ENCODE results near the gene HOXA6.

The HOXA6 gene

DNA sequence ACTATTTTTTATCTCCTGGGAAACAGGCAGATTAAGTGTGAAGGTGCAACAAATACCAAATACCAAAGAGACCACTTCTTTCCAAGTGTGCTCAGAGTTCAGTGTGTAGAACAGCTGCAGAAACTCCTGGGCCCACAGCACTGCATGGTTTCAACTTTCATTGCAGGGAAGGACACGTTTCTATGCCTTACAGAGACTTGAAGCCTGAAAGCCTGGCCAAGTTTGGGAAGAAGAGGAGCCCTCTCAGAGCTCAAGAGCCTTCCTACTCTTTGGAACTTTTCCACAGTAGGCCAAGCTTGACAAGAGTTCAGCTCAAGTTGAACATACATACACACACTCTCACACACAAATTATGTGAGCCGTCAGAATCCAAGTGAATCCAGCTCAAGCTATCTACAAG, 19.5 kb downstream of the HOXA6 start:
- TF ChIP-seq, protein P1, sequence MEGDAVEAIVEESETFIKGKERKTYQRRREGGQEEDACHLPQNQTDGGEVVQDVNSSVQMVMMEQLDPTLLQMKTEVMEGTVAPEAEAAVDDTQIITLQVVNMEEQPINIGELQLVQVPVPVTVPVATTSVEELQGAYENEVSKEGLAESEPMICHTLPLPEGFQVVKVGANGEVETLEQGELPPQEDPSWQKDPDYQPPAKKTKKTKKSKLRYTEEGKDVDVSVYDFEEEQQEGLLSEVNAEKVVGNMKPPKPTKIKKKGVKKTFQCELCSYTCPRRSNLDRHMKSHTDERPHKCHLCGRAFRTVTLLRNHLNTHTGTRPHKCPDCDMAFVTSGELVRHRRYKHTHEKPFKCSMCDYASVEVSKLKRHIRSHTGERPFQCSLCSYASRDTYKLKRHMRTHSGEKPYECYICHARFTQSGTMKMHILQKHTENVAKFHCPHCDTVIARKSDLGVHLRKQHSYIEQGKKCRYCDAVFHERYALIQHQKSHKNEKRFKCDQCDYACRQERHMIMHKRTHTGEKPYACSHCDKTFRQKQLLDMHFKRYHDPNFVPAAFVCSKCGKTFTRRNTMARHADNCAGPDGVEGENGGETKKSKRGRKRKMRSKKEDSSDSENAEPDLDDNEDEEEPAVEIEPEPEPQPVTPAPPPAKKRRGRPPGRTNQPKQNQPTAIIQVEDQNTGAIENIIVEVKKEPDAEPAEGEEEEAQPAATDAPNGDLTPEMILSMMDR (IDR thresholded peaks at IDR 0.05; ENCODE audit: low read depth, low read length, missing control alignments), result no peak
- no peak overlapping the region for H3K4me3 ChIP-seq (replicated peaks; ENCODE audit: low read depth, low read length)
- no peak for DNase-seq (ENCODE audit: extremely low read depth, low read depth)

DNA sequence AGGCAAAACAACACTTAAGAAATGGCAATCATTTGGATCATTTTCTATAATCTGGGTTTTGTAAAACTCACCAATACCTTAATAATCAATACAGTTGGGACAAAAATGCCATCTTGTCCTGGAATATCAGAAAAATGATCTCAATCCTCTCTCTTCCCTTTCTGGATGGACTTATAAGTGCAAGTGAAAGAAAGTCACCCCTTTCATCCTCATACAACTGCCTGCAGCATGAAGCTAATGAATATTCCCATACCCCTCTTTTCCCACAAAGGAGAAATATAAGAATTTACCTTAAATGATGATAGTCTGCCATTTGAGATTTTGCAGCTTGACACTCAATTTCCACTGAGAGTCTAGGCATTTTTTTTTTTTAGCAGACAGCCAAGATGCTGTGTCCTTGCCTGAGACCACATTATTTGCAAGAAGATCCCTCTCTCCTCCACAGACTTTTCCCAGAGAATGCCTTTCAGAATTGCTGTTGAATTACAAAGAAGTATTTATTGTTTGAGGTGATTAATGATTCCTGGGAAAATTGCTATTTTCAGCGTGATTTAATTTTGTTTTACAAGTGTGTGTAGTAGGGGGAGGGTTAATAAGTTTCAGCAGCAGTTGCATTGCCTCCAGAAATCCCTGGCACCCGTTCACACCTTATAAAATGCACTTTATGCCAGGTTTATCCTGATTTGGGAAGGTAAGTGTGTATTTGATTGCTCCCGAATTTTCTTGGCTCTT, 20.8 kb downstream of the HOXA6 start:
- TF ChIP-seq, protein P1 (IDR thresholded peaks at IDR 0.05; ENCODE audit: low read depth, low read length, missing control alignments), result no peak
- no peak for DNase-seq (ENCODE audit: extremely low read depth, low read depth)
- no peak overlapping the region for H3K4me3 ChIP-seq (replicated peaks; ENCODE audit: low read depth, low read length)

DNA sequence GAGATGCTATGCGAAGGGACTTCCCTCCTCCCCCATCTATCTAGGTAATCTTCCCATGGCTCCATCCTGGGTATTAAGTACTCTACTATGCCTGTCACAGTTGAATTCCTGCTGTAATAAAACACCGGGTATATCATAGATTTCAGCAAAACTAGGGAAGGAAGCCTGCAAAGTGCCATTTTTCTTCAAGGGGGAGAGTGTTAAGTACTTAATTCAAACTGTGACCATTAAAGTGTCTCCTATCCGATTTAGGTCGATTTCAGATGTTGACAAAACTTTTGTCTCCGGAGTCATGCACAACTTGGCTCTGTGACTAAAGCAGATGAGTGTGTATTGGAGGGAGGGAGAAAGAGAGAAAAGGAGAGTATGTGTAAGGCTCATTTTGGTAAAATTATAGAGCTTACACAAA, 21.6 kb downstream of the HOXA6 start:
- no peak overlapping the region for H3K4me3 ChIP-seq (replicated peaks; ENCODE audit: low read depth, low read length)
- TF ChIP-seq, protein P1 (IDR thresholded peaks at IDR 0.05; ENCODE audit: low read depth, low read length, missing control alignments), result no peak
- no peak for DNase-seq (ENCODE audit: extremely low read depth, low read depth)

DNA sequence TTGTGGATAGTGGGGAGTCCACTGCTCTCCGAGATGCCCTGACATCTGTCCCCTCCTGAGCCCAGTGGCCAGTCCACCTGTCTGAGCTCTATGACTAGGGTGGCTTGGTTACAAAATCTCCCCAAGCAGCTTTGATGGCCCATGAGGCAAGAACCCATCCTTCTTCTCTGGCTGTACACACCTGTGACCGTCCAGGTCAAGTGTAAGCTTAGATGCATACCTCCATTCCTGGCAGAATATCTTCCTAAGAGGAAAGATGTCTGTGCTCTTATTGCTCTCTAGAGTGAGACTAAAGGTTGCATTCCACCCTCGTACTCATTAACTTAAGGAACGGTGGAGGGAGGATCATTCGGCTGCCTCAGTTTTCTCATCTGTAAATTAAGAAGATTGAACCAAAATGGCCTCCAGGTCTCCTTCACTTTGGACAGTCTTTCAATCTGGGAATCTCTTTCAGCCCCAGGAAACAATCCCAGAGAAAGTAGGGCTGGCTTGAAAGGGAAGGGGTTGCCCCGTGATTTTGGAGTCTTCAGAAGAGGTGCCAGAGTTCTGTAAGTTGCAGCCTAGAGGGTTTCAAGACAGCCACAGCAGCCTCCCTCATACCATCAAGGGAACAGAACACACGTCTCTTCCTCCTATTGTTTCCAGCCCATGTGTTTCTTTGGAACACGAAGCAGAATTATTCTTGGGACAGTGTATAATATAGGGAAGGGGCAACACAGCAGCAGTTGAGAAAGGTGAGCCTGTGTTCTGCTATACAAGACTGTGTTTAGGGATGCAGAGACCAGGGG, 22.5 kb downstream of the HOXA6 start:
- no peak overlapping the region for H3K4me3 ChIP-seq (replicated peaks; ENCODE audit: low read depth, low read length)
- DNase-seq (ENCODE audit: extremely low read depth, low read depth), result no peak
- TF ChIP-seq, protein P1 (IDR thresholded peaks at IDR 0.05; ENCODE audit: low read depth, low read length, missing control alignments), result no peak

DNA sequence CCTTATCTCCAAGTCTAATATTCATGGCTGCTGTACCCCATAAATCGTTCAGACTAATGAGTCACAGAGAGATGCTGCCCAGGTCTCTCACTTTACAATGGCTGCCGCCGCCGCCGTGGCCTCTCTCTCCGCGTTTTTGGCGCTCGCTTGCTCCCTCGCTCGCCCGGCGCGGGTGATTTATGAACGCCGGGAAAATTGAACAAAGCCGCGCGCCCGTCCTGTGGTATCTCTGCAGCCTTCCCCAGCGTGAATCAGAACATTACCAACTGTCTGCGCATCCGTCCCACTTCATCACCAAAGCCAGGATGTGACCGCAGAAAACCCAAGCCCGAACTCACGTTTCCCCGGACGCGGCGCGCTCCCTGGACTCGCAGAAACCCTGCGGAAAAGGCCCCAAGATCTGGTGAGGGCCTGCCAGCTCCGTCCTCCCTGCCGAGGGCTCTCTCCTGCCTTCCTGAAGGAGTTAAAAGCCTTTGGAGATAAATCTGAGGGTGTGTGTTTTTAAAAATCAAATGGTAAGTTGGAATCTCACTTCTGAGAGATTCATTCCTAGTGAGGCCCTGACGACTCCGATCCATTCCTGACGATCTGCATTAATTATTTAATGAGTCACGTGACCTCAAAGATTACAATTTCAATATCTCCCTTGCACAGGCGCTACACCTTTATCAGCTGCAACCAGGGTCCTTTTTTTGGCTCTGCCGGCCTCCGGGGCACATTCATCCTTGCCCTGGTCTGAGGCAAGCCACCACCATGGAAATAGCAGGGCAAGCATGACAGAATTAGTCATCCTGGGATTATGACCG, 23.3 kb downstream of the HOXA6 start:
- TF ChIP-seq, protein P1 (IDR thresholded peaks at IDR 0.05; ENCODE audit: low read depth, low read length, missing control alignments), result no peak
- DNase-seq (ENCODE audit: extremely low read depth, low read depth), result no peak
- H3K4me3 ChIP-seq (replicated peaks; ENCODE audit: low read depth, low read length), result no peak overlapping the region

DNA sequence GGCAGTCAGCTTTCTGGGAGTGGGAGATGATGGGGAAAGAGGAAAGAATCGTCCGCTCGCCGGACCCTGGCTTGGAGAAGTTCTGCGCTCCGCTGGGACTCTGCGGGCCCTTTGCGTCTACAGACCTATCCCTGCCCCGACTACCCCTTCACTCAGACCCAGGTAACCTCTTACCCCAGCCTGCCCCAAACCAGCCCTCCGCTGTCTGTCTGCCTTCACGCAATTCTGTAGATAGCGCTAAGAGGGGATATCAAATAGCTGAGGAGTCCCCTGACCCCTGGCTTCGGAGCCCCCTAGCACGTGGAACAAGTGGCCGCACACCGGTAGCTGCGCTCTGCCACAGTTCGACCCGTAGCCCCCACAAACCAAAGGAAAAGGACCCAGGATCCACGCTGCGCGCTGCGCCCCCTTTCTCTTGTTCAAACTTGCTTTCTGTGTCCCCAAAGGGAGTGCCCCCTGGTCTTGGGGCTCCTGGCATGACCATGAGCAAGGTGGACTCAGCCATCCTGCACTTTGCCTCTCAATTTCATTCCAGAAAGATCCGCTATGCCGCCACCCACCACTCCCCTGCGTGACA, 24.0 kb downstream of the HOXA6 start:
- TF ChIP-seq, protein P1 (IDR thresholded peaks at IDR 0.05; ENCODE audit: low read depth, low read length, missing control alignments), result no peak
- H3K4me3 ChIP-seq (replicated peaks; ENCODE audit: low read depth, low read length), result no peak overlapping the region
- DNase-seq (ENCODE audit: extremely low read depth, low read depth), result no peak

Data from HFF-Myc (cell line).